HG02852 (cell line): Measurements from ENCODE around the gene ZNRD2.
"Not testable (repeated sequence)": the region's sequence is repeated elsewhere in the genome, so short reads cannot be mapped to it uniquely, and the experiment has no call there.

ENCODE experiments used
- ATAC-seq: cut with Tn5 transposase; IDR thresholded peaks from one replicate; pipeline ENCODE4 v1.9.1; 2021; ENCODE audit warnings: mild to moderate bottlenecking, moderate library complexity; ENCODE audit not compliant: unreplicated experiment

ZNRD2 gene, protein sequence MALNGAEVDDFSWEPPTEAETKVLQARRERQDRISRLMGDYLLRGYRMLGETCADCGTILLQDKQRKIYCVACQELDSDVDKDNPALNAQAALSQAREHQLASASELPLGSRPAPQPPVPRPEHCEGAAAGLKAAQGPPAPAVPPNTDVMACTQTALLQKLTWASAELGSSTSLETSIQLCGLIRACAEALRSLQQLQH

DNA sequence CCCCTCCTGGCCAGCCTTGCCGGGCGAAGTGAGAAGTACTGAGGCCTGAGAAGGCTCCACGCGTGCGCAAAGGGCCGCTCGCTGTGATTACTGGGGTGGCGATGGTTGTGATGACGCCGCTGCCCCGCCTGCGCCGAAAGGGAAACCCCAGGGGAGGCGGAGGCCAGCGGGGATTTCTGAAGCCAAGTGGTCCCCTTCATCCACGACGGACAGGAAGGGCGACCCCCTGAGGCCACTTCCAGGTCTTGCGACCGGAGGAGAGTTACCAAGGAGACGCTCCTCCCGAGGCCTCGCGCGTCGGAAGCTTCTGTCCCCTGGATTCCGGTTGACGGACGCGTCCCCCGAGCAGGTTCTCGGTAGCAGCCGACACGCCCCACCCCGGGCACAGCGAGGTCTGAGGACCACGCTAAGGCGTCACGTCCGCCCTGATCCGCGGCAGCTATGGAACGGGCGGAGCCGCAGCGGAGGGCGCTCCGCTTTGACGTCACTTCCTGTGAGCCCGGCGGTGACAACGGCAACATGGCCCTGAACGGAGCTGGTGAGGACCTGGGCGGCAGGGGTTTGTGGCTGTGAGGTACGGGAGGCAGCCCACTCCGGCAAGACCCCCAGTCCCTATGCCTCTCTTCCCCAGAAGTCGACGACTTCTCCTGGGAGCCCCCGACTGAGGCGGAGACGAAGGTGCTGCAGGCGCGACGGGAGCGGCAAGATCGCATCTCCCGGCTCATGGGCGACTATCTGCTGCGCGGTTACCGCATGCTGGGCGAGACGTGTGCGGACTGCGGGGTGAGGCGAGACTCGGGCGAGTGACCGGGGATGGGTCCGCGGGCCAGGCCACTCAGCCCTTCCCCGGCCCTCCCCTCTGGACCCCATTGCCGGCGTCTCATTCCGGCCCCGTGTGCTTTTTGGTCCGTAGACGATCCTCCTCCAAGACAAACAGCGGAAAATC is at the start of gene ZNRD2:
ZNRD2 (plus strand) TSS at position 505 of the 946 bp plus-strand sequence; CDS start at position 520, 15 bp downstream.
- peak; percentile 63 for ATAC-seq

DNA sequence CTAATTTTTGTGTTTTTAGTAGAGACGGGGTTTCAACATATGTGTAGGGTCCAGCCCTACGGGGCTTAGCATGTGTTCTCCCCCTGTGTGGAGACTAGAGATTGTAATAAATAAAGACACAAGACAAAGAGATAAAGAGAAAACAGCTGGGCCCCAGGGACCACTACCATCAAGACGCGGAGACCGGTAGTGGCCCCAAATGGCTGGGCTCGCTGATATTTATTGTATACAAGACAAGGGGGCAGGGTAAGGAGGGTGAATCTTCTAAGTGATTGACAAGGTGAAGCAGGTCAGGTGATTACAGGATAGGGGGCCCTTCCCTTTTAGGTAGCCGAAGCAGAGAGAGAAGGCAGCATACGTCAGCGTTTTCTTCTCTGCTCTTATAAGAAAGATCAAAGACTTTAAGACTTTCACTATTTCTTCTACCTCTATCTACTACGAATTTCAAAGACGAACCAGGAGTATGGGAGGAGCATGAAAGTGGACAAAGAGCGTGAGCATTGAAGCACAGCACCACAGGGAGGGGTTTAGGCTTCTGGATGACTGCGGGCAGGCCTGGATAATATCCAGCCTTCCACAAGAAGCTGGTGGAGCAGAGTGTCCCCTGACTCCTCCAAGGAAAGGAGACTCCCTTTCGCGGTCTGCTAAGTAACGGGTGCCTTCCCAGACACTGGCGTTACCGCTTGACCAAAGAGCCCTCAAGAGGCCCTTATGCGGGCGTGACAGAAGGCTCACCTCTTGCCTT is 48.3 kb upstream of the ZNRD2 start:
- ATAC-seq = not testable (repeated sequence)

DNA sequence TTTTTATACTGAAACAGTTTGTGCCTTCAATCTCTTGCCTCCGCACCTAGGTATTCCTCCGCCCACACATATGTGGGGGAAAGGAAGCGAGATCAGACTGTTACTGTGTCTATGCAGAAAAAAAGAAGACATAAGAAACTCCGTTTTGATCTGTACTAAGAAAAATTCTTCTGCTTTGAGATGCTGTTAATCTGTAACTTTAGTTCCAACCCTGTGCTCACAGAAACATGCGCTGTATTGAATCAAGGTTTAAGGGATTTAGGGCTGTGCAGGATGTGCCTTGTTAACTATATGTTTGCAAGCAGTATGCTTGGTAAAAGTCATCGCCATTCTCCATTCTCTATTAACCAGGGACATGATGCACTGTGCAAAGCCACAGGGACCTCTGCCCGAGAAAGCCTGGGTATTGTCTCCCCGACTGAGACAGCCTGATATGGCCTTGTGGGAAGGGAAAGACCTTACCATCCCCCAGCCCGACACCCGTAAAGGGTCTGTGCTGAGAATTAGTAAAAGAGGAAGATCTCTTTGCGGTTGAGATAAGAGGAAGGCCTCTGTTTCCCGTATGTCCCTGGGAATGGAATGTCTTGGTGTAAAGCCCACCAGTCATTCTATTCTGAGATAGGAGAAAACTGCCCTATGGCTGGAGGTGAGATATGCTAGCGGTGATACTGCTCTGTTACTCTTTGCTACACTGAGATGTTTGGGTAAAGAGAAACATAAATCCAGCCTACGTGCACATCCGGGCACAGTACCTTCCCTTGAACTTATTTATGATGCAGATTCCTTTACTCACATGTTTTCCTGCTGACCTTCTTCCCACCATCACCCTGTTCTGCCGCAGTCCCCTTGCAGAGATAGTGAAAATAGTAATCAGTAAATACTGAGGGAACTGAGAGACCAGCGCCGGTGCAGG is 47.3 kb upstream of the ZNRD2 start:
- not testable (repeated sequence) for ATAC-seq

DNA sequence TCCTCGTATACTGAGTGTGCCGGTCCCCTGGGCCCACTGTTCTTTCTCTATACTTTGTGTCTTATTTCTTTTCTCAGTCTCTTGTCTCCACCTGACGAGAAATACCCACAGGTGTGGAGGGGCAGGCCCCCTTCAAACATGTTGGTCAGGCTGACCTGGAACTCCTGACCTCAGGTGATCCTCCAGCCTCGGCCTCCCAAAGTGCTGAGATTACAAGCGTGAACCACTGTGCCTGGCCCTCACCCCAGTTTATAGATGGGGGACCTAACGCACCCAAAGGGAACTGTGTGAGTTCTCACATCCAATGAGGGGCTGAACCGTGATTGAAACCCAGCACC is 46.7 kb upstream of the ZNRD2 start:
- ATAC-seq = not testable (repeated sequence)

DNA sequence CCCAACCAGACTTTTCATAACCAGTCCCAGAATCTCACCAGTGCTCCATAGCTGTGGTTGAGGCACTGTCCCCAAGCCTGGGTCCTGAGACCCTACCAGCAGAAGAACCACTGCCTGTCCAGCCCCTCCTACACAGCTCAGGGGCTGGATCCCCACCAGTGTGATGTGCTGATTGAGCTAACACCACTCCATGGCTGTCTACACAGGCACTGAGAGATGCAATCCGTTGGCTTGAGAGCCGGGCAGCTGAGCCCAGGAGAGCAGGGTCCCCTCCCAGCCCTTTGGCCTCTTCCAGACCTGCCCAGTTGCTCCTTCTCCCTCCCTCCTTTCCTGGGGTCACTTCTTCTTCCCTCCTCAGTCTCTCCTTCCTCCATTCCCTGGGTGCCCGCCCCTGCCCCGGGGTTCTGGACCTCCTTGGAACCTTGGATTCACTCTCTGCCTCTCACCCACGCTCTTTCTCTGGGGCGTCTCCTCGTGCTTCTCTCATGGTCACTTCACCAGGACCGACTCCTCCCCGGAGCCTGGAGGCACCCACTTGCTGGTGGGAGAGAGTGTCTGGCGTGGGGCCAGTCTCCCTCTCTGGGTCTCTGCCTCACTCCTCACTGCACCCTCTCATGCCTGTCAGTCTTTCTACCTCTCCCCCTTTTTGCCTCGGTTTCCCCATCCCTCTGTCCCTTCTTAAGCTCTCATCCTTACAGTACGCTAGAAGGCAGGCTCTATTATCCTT is 46.1 kb upstream of the ZNRD2 start:
- no peak for ATAC-seq

DNA sequence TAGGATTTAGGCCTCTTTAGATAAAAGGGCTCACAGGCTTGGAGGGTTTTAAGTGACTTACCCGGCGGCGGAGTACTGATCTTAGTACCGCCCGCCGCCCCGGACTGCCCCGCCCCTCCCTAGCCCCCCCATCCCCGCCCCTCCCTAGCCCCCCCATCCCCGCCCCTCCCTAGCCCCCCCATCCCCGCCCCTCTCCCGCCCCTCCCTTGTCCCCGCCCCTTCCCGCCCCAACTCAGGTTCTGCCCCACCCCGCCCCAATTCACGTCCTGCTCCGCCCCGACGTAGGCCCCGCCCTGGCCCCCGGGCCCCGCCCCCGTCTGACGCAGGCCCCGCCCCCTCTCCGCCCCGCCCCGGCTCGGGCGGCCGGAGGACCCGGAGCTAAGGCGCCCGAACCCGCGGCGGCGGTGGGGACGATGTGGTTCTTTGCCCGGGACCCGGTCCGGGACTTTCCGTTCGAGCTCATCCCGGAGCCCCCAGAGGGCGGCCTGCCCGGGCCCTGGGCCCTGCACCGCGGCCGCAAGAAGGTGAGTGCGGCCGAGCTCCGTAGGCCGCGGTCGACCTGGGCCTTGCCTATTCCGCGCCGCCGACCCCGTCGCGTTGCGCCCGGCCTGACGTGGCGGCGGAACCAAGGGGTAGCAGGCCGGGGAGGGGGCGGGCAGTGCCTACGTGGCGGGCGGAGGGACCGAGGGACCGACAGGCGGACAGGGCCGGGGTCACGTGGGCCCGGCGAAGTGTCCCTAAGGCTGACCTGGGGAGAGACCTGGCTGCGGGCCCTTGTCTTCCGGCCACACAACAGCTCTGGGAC is 45.3 kb upstream of the ZNRD2 start, which contains the start of gene SCYL1:
SCYL1 (plus strand) TSS at position 343 of the 805 bp plus-strand sequence; CDS start at position 414, 71 bp downstream.
- ATAC-seq = no peak

DNA sequence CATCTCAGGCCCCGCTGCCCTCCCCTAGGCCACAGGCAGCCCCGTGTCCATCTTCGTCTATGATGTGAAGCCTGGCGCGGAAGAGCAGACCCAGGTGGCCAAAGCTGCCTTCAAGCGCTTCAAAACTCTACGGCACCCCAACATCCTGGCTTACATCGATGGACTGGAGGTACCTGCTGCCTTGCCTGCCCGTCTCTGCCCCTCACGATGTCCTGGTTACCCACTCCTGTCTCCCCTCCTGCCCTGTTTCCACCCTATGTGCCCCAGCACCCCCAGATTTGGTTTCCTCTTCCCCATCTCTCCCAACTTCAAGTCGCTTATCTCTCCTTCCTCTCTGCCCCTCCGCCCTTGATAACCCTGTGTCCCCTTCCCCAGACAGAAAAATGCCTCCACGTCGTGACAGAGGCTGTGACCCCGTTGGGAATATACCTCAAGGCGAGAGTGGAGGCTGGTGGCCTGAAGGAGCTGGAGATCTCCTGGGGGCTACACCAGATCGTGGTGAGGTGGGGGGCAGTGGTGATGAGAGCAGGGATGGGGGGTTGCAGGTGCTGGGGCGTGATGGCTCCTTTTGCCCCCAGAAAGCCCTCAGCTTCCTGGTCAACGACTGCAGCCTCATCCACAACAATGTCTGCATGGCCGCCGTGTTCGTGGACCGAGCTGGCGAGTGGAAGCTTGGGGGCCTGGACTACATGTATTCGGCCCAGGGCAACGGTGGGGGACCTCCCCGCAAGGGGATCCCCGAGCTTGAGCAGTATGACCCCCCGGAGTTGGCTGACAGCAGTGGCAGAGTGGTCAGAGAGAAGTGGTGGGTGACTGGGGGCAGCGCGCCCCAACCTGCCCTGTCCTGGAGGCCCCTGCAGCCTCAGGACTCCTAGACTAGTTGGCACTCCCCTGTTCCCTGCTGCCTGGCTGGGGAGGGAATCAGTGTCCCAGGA is 44.5 kb upstream of the ZNRD2 start:
- no peak for ATAC-seq

DNA sequence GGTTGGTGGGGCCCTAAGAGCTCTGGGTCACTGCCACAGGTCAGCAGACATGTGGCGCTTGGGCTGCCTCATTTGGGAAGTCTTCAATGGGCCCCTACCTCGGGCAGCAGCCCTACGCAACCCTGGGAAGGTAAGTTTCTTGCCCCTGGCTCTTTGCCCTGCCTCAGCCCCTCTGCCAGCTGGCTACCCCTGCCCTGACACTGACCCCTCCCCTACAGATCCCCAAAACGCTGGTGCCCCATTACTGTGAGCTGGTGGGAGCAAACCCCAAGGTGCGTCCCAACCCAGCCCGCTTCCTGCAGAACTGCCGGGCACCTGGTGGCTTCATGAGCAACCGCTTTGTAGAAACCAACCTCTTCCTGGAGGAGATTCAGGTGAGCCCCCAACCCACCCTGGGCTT is 43.5 kb upstream of the ZNRD2 start:
- ATAC-seq = no peak

DNA sequence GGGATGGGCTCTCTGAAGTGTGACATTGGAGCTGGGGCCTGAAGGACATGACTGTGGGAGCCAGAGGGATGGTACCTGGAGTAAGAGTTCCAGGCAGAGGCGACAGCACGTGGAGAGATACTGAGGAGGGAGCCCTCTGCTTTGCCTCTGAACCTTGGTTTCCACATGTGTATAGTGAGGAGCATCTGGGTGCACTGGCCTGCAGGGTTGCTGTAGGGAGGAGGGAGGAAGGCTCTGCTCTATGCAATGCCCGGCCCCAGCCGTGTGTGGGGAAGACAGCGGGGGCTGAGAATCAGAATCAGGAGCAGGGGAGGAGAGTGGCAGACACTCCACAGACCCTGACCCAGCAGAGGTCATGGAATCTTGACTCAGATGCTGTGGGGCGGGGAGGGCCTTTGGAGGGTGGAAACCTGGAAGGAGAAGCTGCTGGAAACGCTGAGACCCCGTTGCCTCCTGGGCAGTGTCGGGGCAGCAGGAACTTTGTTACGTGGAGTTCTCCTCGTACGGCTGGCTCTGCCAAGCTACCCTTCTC is 41.4 kb upstream of the ZNRD2 start:
- no peak for ATAC-seq

DNA sequence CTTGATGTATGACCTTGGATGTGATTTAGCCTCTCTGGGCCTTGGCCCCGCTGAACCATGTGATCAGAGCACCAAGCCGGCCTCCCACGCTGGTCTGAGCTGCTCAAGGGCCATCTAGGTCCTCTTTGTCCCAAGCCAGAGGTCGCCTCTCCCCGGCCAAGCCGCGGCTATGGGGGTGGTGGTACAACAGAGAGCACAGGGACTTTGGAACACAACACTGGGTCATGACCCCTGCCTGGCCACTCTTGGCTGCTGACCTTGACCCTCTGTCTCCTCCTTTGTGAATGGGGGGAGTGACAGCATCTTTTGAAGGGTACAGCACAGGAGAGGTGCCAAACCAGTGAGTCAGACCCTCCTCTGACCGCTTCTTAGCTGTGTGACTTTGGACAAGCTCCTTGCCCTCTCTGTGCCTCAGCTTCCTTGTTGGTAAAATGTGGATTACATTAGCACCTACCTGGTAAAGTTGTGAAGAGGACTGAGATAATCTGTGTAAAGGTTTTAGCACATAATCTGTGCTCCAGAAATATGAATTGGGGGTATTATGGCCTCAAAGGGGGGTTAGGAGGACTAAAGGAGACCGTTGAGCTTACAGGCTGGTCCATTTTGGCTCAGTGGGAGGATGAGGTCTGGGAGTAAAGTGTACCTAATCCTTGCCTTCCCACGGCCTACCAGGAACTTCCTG is 40.7 kb upstream of the ZNRD2 start:
- no peak for ATAC-seq

DNA sequence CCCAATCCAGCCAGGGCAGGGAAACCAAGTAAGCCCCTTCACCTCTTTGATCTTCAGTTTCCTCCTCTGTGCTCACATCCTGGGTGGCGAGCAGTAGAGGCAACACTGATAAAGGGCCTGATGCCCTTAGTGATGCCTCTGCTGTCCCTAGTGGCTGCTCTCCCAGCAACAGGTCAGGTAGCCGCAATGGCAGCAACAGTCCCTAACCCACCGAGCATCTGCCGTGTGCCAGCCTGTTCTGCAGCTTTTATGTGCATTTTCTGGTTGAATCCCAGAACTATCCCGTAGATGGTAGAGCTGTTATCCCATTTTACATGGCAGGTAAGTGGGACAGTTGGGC is 40.1 kb upstream of the ZNRD2 start:
- no peak for ATAC-seq

DNA sequence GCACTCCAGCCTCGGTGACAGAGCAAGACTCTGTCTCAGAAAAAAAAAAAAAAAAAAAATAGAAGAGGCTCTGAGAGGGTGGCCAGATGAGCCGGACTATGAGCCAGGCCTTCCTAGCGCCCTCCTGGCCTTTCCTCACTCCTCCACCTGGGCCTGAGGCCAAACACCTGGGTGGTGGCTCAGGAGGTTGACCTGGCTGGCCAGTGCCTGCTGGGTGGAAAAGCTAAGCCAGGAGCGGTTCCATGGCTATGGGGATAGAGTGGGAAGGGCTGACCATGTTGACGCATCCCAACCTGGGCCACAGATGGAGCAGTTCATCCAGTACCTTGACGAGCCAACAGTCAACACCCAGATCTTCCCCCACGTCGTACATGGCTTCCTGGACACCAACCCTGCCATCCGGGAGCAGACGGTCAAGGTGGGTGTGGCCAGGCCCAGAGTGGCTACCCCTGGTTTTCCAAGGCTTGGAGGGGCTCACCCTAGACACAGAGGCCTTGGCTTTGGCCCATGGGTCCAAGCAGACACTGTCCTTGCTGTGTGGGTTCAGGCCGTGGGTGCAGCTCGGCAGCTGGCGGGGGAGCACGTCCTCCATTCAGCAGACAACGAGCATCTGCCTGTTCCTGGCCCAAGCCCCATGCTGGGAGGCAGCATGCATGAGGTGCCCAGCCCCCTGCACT is 37.8 kb upstream of the ZNRD2 start:
- no peak for ATAC-seq

DNA sequence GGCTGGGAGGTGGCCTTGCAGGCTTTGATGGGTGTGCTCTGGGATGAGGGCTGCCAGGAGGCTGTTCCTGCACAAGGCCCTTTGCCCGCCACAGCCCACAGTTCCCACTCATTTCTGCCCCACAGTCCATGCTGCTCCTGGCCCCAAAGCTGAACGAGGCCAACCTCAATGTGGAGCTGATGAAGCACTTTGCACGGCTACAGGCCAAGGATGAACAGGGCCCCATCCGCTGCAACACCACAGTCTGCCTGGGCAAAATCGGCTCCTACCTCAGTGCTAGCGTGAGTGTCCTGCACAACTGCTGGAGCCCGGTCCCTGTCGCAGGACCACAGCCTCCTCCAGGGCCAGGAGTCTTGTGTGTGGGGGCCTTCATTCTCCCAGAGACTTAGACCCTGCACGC is 35.2 kb upstream of the ZNRD2 start:
- ATAC-seq = no peak

DNA sequence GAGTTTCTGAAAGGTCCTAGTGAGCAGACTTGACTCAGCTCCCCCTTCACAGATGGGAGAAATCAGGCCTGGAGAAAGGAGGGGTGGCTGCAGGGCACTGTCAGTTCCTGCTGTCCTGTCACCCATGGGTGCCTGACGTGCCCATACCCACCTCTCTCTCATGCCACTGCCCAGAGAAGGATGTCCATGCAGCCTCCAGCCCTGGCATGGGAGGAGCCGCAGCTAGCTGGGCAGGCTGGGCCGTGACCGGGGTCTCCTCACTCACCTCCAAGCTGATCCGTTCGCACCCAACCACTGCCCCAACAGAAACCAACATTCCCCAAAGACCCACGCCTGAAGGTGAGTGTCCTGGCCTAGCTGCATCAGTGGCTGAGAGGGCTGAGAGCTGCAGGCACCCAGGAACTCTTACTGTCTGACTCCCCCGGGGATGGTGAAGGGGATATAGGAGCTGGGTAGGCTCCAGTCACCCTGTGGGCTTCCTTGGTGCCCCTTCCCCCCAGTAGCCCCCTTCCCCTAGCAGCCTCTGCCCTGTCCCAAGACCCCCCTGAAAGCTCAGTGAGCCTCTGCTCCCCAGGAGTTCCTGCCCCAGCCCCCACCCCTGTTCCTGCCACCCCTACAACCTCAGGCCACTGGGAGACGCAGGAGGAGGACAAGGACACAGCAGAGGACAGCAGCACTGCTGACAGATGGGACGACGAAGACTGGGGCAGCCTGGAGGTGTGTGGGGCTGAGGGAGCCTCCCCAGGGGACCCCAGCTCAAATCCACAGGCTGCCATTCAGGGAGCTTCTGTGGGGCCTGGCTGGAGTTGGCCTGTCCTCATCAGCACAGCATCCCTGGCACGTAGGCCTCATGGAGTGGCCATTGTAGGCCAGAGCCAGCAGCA is 33.6 kb upstream of the ZNRD2 start:
- ATAC-seq = no peak

DNA sequence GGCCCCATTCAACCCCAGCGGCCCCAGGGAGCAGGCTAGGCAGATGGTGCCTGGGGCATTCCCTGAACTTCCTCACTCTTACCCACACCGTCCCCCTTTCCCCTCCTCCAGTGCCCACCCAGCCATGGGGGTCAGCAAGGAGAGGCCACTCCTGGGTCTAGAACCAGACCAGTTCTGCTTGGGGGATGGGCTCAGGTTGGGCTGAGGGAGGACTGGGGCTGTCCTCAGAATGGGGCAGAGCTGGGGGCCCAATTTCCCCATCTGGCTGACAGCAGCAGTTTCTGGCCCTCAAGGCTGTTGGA is 33.0 kb upstream of the ZNRD2 start:
- no peak for ATAC-seq
